HG02970 (cell line): ENCODE measurements around the gene ADCY2.

Experiments used
- ATAC-seq: cut with Tn5 transposase; IDR thresholded peaks from one replicate; pipeline ENCODE4 v1.9.1; 2021; ENCODE audit warnings: mild to moderate bottlenecking, moderate library complexity, moderate number of reproducible peaks; ENCODE audit not compliant: unreplicated experiment, low FRiP score

The ADCY2 gene

GRCh38 chr5:7878381-7878873 is 482.5 kb downstream of the ADCY2 start:
- ATAC-seq = peak; percentile 91
